Skeletal muscle satellite cell (primary cell): ENCODE data around the gene PGRMC1.
A peak's percentile ranks its signal among the peaks of the same experiment; 100 is the strongest.
"Not testable (repeated sequence)": the region's sequence is repeated elsewhere in the genome, so short reads cannot be mapped to it uniquely, and the experiment has no call there.

ENCODE experiments used
- H3K27me3 ChIP-seq: 2 replicates; pipeline ENCODE4 v1.7.0; 2013; ENCODE audit warnings: low read length; ENCODE audit not compliant: control insufficient read depth, insufficient read depth
- H3K36me3 ChIP-seq: 2 replicates; pipeline ENCODE4 v1.7.0; 2013; ENCODE audit warnings: mild to moderate bottlenecking, control low read depth, low read length; ENCODE audit not compliant: insufficient read depth
- H3K4me1 ChIP-seq: 2 replicates; pipeline ENCODE4 v1.7.0; 2013; ENCODE audit warnings: low read length; ENCODE audit not compliant: control insufficient read depth, insufficient read depth
- H3K4me2 ChIP-seq: 2 replicates; pipeline ENCODE4 v1.7.0; 2013; ENCODE audit warnings: mild to moderate bottlenecking, low read length
- H3K4me3 ChIP-seq: 2 replicates; pipeline ENCODE4 v1.7.0; 2013; ENCODE audit warnings: low read length
- H3K9ac ChIP-seq: 2 replicates; pipeline ENCODE4 v1.7.0; 2013; ENCODE audit warnings: mild to moderate bottlenecking, low read depth, low read length, moderate library complexity
- H3K9me3 ChIP-seq: replicated peaks from 2 replicates; pipeline ENCODE4 v1.7.0; 2013; ENCODE audit warnings: mild to moderate bottlenecking, control low read depth, low read length

The PGRMC1 gene

GRCh38 chrX:119208401-119209057 is 27.6 kb upstream of the PGRMC1 start:
- H3K27me3 ChIP-seq: peaks cover 12% of the 10 kb centered on the region
- H3K4me2 ChIP-seq: no peak overlapping the region
- no peaks in the 10 kb centered on the region for H3K36me3 ChIP-seq
- H3K9me3 ChIP-seq: no peaks in the 10 kb centered on the region
- no peak overlapping the region for H3K9ac ChIP-seq
- no peak overlapping the region for H3K4me3 ChIP-seq
- no peaks in the 10 kb centered on the region for H3K4me1 ChIP-seq

GRCh38 chrX:119210931-119211648 is 25.0 kb upstream of the PGRMC1 start:
- H3K4me2 ChIP-seq, H3K4me1 ChIP-seq, H3K9me3 ChIP-seq, H3K36me3 ChIP-seq, H3K4me3 ChIP-seq, H3K9ac ChIP-seq: not testable (repeated sequence)
- H3K27me3 ChIP-seq: peaks cover 11% of the 10 kb centered on the region

- H3K9me3 ChIP-seq: no peaks in the 10 kb centered on the region
- peaks cover 11% of the 10 kb centered on the region for H3K27me3 ChIP-seq
- no peaks in the 10 kb centered on the region for H3K36me3 ChIP-seq
- no peaks in the 10 kb centered on the region for H3K4me1 ChIP-seq
- H3K9ac ChIP-seq: no peak overlapping the region
- H3K4me2 ChIP-seq: no peak overlapping the region
- no peak overlapping the region for H3K4me3 ChIP-seq
These were observed 24.5 kb upstream of the PGRMC1 start for GRCh38 chrX:119211649-119212014.

GRCh38 chrX:119218198-119218597 is 17.9 kb upstream of the PGRMC1 start:
- Histone ChIP-seq H3K9ac (no peak overlapping the region), H3K9me3 (no peaks in the 10 kb centered on the region), H3K36me3 (no peaks in the 10 kb centered on the region), H3K4me3 (no peak overlapping the region), H3K4me2 (no peak overlapping the region), H3K4me1 (no peaks in the 10 kb centered on the region), H3K27me3 (peaks cover 4% of the 10 kb centered on the region)

- Histone ChIP-seq H3K27me3 (peaks cover 4% of the 10 kb centered on the region), H3K9ac (no peak overlapping the region), H3K4me3 (no peak overlapping the region), H3K4me1 (no peaks in the 10 kb centered on the region), H3K4me2 (no peak overlapping the region), H3K9me3 (no peaks in the 10 kb centered on the region), H3K36me3 (no peaks in the 10 kb centered on the region)
These were observed 13.2 kb upstream of the PGRMC1 start for GRCh38 chrX:119222932-119223331.

- Histone ChIP-seq H3K4me3 (no peak overlapping the region), H3K4me1 (peaks cover 5% of the 10 kb centered on the region), H3K9ac (no peak overlapping the region), H3K36me3 (no peaks in the 10 kb centered on the region), H3K4me2 (no peak overlapping the region), H3K27me3 (peaks cover 4% of the 10 kb centered on the region), H3K9me3 (no peaks in the 10 kb centered on the region)
These were observed 12.3 kb upstream of the PGRMC1 start for GRCh38 chrX:119223783-119224182.

- Histone ChIP-seq H3K4me3 (no peak overlapping the region), H3K27me3 (peaks cover 4% of the 10 kb centered on the region), H3K9me3 (no peaks in the 10 kb centered on the region), H3K36me3 (no peaks in the 10 kb centered on the region), H3K9ac (no peak overlapping the region), H3K4me2 (no peak overlapping the region), H3K4me1 (peaks cover 8% of the 10 kb centered on the region)
These were observed 9.6 kb upstream of the PGRMC1 start for GRCh38 chrX:119226446-119226845.

GRCh38 chrX:119228512-119229252 is 7.4 kb upstream of the PGRMC1 start:
- Histone ChIP-seq H3K27me3 (peaks cover 4% of the 10 kb centered on the region), H3K4me1 (peaks cover 8% of the 10 kb centered on the region), H3K9me3 (no peaks in the 10 kb centered on the region), H3K9ac (no peak overlapping the region), H3K4me3 (no peak overlapping the region), H3K36me3 (no peaks in the 10 kb centered on the region), H3K4me2 (peak overlapping the region; percentile 50)

- peaks cover 8% of the 10 kb centered on the region for H3K4me1 ChIP-seq
- H3K9ac ChIP-seq: no peak overlapping the region
- peaks cover 7% of the 10 kb centered on the region for H3K27me3 ChIP-seq
- no peak overlapping the region for H3K4me3 ChIP-seq
- H3K4me2 ChIP-seq: no peak overlapping the region
- H3K9me3 ChIP-seq: no peaks in the 10 kb centered on the region
- H3K36me3 ChIP-seq: no peaks in the 10 kb centered on the region
These were observed 6.9 kb upstream of the PGRMC1 start for GRCh38 chrX:119229253-119229615.

- Histone ChIP-seq H3K27me3 (peaks cover 7% of the 10 kb centered on the region), H3K9me3 (no peaks in the 10 kb centered on the region), H3K4me3 (no peak overlapping the region), H3K4me1 (peaks cover 8% of the 10 kb centered on the region), H3K4me2 (no peak overlapping the region), H3K36me3 (no peaks in the 10 kb centered on the region), H3K9ac (no peak overlapping the region)
These were observed 5.2 kb upstream of the PGRMC1 start for GRCh38 chrX:119230850-119231249.

GRCh38 chrX:119231936-119232445 is 4.1 kb upstream of the PGRMC1 start:
- Histone ChIP-seq H3K4me2 (no peak overlapping the region), H3K9ac (no peak overlapping the region), H3K9me3 (no peaks in the 10 kb centered on the region), H3K36me3 (no peaks in the 10 kb centered on the region), H3K4me3 (no peak overlapping the region), H3K4me1 (peaks cover 8% of the 10 kb centered on the region), H3K27me3 (peaks cover 7% of the 10 kb centered on the region)
